GM12891 (cell line): Measurements from ENCODE around the gene LATS1.

Experiments used
- PAX5 ChIP-seq: IDR thresholded peaks from 2 replicates; pipeline ENCODE4 v1.6.1; 2011; ENCODE audit warnings: low read length, moderate library complexity, mild to moderate bottlenecking; ENCODE audit not compliant: insufficient read depth, severe bottlenecking
- POLR2A ChIP-seq: IDR thresholded peaks from 2 replicates; pipeline ENCODE4 v1.6.1; 2011; ENCODE audit warnings: low read depth, low read length, control low read depth
- POLR2AphosphoS5 ChIP-seq: IDR thresholded peaks from 2 replicates; pipeline ENCODE4 v1.6.1; 2011; ENCODE audit warnings: low read depth, low read length, control low read depth
- POU2F2 ChIP-seq: IDR thresholded peaks from 2 replicates; pipeline ENCODE4 v1.6.1; 2011; ENCODE audit warnings: low read depth, mild to moderate bottlenecking, control low read depth, low read length, moderate library complexity
- SPI1 ChIP-seq: IDR thresholded peaks from 2 replicates; pipeline ENCODE4 v1.6.1; 2011; ENCODE audit warnings: low read depth, low read length, control low read depth
- TAF1 ChIP-seq: IDR thresholded peaks from 2 replicates; pipeline ENCODE4 v1.6.1; 2011; ENCODE audit warnings: low read depth, low read length, control low read depth

GRCh38 chr6:149766156-149766769 is 48.4 kb upstream of the LATS1 start:
- no peak for TF ChIP-seq TAF1
- TF ChIP-seq SPI1, result no peak
- TF ChIP-seq POLR2A, result no peak
- TF ChIP-seq POLR2AphosphoS5, result no peak
- TF ChIP-seq POU2F2, result no peak
- no peak for TF ChIP-seq PAX5
